Natural killer cell (primary cell): ENCODE measurements around the gene RIMBP2. TPM values are rescaled to one million over a fixed set of nuclear protein-coding genes. Genes with fewer than 3 reads are reported as not detected.

Experiments used
- ATAC-seq, 3 donors: fragments of 150-1000 bp in 2 of 3; fragments of 200-7000 bp in 1 of 3; cut with Tn5 transposase; 1 replicate in 1 of 3; 2 replicates in 2 of 3; pipeline ENCODE4 v1.10.0; 2021; ENCODE audit warnings: mild to moderate bottlenecking in 2 of 3, moderate library complexity in 2 of 3
- DNase-seq, 2 donors: peaks; one replicate each; pipeline versions ENCODE4 v3.0.0 to v3.0.0-alpha.2; 2013 to 2021; ENCODE audit warnings: mixed read lengths in 1 of 2
- H3K27ac ChIP-seq: one replicate; pipeline ENCODE4 v1.5.1; 2013; ENCODE audit warnings: mild to moderate bottlenecking, low read length
- H3K27me3 ChIP-seq: one replicate; pipeline ENCODE4 v1.6.1; 2013; ENCODE audit warnings: low read length; ENCODE audit not compliant: control insufficient read depth, insufficient read depth
- H3K36me3 ChIP-seq: one replicate; pipeline ENCODE4 v1.6.1; 2013; ENCODE audit warnings: low read length; ENCODE audit not compliant: control insufficient read depth, insufficient read depth
- H3K4me1 ChIP-seq: one replicate; pipeline ENCODE4 v1.6.1; 2013; ENCODE audit warnings: low read length; ENCODE audit not compliant: control insufficient read depth, insufficient read depth
- H3K4me3 ChIP-seq: one replicate; pipeline ENCODE4 v1.5.1; 2013; ENCODE audit warnings: low read length
- H3K9me3 ChIP-seq: one replicate; pipeline ENCODE4 v1.6.1; 2013; ENCODE audit warnings: low read length; ENCODE audit not compliant: control insufficient read depth, insufficient read depth
- H3K27ac Mint-ChIP-seq, 2 donors: one replicate each; pipeline ENCODE4 v1.8.0; 2022; ENCODE audit warnings: mild to moderate bottlenecking in 2 of 2, mixed read lengths in 2 of 2, moderate library complexity in 1 of 2
- H3K27me3 Mint-ChIP-seq, 2 donors: one replicate each; pipeline ENCODE4 v1.8.0; 2022; ENCODE audit warnings: low read depth in 2 of 2, mixed read lengths in 2 of 2
- H3K36me3 Mint-ChIP-seq: one replicate; pipeline ENCODE4 v1.8.0; 2022; ENCODE audit warnings: mixed read lengths
- H3K4me1 Mint-ChIP-seq, 2 donors: one replicate each; pipeline ENCODE4 v1.8.0; 2022; ENCODE audit warnings: mixed read lengths in 2 of 2
- H3K4me3 Mint-ChIP-seq: one replicate; pipeline ENCODE4 v1.8.0; 2022; ENCODE audit warnings: mild to moderate bottlenecking, moderate library complexity, mixed read lengths
- H3K9me3 Mint-ChIP-seq, 2 donors: one replicate each; pipeline ENCODE4 v1.8.0; 2022; ENCODE audit warnings: mixed read lengths in 2 of 2
- CTCF ChIP-seq: fragments of 200-600 bp; IDR thresholded peaks from one replicate; pipeline ENCODE4 v1.8.0; 2022; ENCODE audit warnings: antibody characterized with exemption
- WGBS: methylation state at CpG from one replicate; pipeline ENCODE4 v1.1.7; 2013; ENCODE audit warnings: missing lambda C conversion rate; ENCODE audit not compliant: insufficient coverage; 5-methylcytosine and 5-hydroxymethylcytosine counted together
- intact Hi-C: fragments of 100-400 bp; cut with micrococcal nuclease; formaldehyde crosslinking; loops from one replicate; pipeline ENCODE4 v1.14.2; 2022
- total RNA-seq, 4 donors: library from RNA; stranded (reverse); fragments of 120-200 nt in 1 of 4; gene quantifications; one replicate each; pipeline versions ENCODE4 v1.2.3 to v1.2.4, GENCODE V29; 2013 to 2022

RIMBP2 gene
- total RNA-seq, 3 donors from 2014 or later (not counting 1 experiment from before 2014, with no cell fraction given) = not detected

- Histone ChIP-seq H3K4me1 (no peaks in the 10 kb centered on the region), H3K36me3 (no peaks in the 10 kb centered on the region), H3K27ac (no peak overlapping the region), H3K4me3 (no peak overlapping the region), H3K9me3 (no peaks in the 10 kb centered on the region), H3K27me3 (no peaks in the 10 kb centered on the region)
- no peaks in the 10 kb centered on the region for H3K36me3 Mint-ChIP-seq
- H3K4me3 Mint-ChIP-seq = no peak overlapping the region
- intact Hi-C loops = no loop called here
- no peak overlapping the region for H3K27ac Mint-ChIP-seq
- peaks cover 0 to 3% of the 10 kb centered on the region in 2 donors for H3K27me3 Mint-ChIP-seq
- peaks cover 0 to 6% of the 10 kb centered on the region in 2 donors for H3K9me3 Mint-ChIP-seq
- TF ChIP-seq CTCF = no peak
- no peak for ATAC-seq
- H3K4me1 Mint-ChIP-seq = no peaks in the 10 kb centered on the region
- 95% methylated on average over 23 of the region's 23 CpGs for WGBS
- DNase-seq = no peak
Observed at GRCh38 chr12:130440411-130441080, 275.6 kb downstream of the RIMBP2 start.

- 98% methylated on average over 3 of the region's 3 CpGs for WGBS
- Mint-ChIP-seq H3K9me3 (peaks cover 0 to 6% of the 10 kb centered on the region in 2 donors), H3K4me1 (no peaks in the 10 kb centered on the region), H3K36me3 (no peaks in the 10 kb centered on the region), H3K27ac (no peak overlapping the region), H3K4me3 (no peak overlapping the region), H3K27me3 (peaks cover 0 to 1% of the 10 kb centered on the region in 2 donors)
- H3K4me3 ChIP-seq = no peak overlapping the region
- intact Hi-C loops = no loop called here
- no peak overlapping the region for H3K27ac ChIP-seq
- TF ChIP-seq CTCF = no peak
- H3K36me3 ChIP-seq = no peaks in the 10 kb centered on the region
- no peaks in the 10 kb centered on the region for H3K27me3 ChIP-seq
- H3K9me3 ChIP-seq = no peaks in the 10 kb centered on the region
- H3K4me1 ChIP-seq = no peaks in the 10 kb centered on the region
- ATAC-seq = no peak
- DNase-seq = no peak
Observed at GRCh38 chr12:130439250-130439649, 276.8 kb downstream of the RIMBP2 start.

GRCh38 chr12:130438711-130439110, 277.4 kb downstream of the RIMBP2 start:
- WGBS = 90% methylated on average over 12 of the region's 13 CpGs
- intact Hi-C loops = no loop called here
- Mint-ChIP-seq H3K4me1 (no peaks in the 10 kb centered on the region), H3K27me3 (no peaks in the 10 kb centered on the region), H3K36me3 (no peaks in the 10 kb centered on the region), H3K27ac (no peak overlapping the region), H3K4me3 (no peak overlapping the region), H3K9me3 (peaks cover 0 to 6% of the 10 kb centered on the region in 2 donors)
- Histone ChIP-seq H3K9me3 (no peaks in the 10 kb centered on the region), H3K36me3 (no peaks in the 10 kb centered on the region), H3K27me3 (no peaks in the 10 kb centered on the region), H3K27ac (no peak overlapping the region), H3K4me3 (no peak overlapping the region), H3K4me1 (no peaks in the 10 kb centered on the region)
- ATAC-seq (no peak), DNase-seq (no peak)
- no peak for TF ChIP-seq CTCF

GRCh38 chr12:130438243-130438620, 277.9 kb downstream of the RIMBP2 start:
- Mint-ChIP-seq H3K4me3 (no peak overlapping the region), H3K27me3 (no peaks in the 10 kb centered on the region), H3K27ac (no peak overlapping the region), H3K36me3 (no peaks in the 10 kb centered on the region), H3K4me1 (no peaks in the 10 kb centered on the region), H3K9me3 (peaks cover 0 to 6% of the 10 kb centered on the region in 2 donors)
- Histone ChIP-seq H3K9me3 (no peaks in the 10 kb centered on the region), H3K4me1 (no peaks in the 10 kb centered on the region), H3K4me3 (no peak overlapping the region), H3K27me3 (no peaks in the 10 kb centered on the region), H3K27ac (no peak overlapping the region), H3K36me3 (no peaks in the 10 kb centered on the region)
- ATAC-seq (no peak), DNase-seq (no peak)
- no peak for TF ChIP-seq CTCF
- WGBS = 95% methylated on average over 19 of the region's 19 CpGs
- intact Hi-C loops = no loop called here
